Measurements from ENCODE around the gene CAMTA1.
"Not testable (repeated sequence)": the region's sequence is repeated elsewhere in the genome, so short reads cannot be mapped to it uniquely, and the experiment has no call there.

The CAMTA1 gene

DNA sequence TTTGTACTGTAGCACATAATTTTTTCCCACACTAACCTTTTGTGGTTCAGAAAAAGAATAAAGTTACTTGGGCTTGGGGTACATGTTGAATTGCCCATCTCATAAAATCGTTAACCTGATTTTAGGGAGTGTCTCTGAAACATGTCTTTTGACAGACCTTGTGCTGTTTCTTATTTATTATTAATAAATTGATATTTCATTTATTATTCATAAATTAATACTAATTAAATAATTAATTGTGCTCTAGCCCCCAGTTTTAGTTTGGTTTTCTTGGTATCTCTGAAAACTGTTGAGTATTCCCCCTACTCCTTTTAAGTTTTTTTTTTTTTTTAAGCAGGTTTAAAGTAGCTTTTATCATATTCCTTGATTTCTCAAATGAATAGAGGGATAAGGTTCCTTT lies 27.9 kb downstream of the CAMTA1 start:
- DNase-seq: no peak

DNA sequence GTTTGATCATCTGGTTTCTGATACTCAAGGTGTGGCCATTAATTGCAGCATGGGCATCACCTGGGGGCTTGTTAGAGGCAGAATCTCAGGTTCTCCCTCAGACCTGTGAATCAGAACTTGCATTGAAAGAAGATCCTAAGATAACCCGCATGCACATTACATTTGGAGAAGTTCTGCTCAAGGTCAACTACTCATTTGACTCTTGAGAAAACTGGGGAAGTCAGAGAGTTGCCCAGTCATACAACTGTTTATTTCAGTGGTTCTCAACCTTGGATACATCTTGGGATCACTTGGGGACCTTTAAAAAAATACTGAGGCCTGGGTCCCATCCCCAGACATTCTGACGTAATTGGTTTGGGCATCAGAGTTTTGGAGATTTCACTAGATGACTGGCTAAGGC lies 30.5 kb downstream of the CAMTA1 start:
- DNase-seq: no peak

DNA sequence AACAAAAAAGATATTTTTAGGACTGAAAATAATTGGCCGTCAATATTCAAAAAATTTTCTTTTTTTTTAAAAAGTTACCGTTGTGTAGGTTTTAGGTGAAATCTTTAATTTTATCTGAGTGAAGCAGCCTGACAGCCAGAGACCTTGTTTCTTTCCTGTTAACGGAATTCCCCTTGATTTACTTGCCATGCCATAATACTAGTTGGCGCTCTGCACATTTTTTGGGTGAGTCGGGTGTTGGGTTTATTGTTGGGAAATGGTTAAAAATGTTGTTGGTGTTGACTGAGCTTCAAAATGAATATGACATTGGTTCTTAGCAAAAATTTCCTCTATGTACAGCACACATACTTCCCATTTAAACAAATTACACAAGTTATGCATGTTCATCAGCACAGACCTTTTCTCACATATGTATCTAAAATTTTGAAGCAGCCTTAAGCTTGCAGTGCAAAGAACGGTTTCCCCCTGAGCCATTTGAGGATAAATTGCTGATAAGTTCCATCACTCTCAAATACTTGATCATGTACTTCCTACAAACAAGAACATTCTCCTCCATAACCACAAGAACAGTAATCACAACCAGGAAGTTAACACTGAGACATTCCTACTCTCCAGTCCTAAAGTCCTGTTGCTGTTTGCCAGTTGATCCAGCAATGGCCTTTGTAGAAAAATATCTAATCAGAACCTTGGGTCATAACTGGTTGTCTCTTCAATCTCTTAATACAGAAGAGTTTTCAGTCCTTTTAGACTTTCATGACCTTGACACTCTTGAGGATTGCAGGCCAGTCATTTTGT lies 34.2 kb downstream of the CAMTA1 start:
- no peak for DNase-seq

DNA sequence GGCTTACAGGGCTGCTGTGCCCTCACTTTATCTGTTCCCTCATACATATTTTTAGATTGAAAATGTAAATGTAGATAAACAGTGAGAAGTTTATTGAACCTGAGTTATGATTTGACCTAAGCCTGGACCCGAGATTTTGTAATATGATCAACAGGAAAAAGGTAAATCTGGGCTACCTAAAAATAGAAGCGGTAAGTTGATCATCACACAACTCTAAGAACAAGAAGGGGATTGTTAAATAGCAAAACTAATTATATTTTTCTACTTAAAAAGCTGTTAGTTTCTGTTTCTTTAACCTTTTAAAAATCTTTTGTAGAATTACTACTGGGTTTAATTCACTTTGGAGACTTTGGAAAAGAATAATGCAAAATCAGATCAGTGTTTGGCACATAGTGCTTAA lies 35.6 kb downstream of the CAMTA1 start:
- no peak for DNase-seq

DNA sequence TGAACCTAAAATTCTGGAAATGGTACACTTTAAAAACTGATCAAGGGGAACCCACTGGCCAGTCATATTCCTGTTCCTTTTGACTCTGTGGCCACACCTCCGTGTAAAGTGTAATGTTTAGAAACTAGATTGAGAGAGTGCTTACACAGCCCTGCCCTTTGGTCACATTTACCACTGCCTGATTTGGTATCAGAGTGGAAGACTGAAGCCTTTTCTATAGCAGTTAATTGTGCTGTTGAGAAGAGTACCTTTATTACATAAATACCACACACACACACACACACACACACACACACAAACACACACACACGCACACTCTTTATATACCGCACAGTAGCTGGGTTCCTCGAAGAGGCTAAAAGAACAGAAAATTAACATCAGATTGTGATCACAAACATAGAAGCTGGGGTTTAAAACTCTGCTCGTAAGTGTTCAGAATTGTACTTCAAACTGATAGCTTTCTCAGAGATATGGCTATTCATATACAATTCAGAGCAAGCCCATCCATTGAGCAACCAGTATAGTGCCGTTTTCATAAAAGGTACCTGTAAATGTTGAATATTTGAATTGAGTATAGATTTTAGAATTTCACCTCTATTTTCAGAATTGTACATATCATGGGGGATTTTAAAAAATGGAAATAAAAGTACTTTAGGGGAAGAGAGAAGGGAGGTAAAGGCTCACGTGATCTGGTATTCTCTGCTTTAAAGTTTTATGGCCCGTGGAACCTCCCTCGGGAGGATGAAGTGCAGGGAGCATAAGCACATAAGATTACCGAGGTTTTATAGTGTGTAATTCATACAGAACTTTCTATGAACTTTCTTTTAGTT lies 37.5 kb downstream of the CAMTA1 start:
- no peak for DNase-seq

DNA sequence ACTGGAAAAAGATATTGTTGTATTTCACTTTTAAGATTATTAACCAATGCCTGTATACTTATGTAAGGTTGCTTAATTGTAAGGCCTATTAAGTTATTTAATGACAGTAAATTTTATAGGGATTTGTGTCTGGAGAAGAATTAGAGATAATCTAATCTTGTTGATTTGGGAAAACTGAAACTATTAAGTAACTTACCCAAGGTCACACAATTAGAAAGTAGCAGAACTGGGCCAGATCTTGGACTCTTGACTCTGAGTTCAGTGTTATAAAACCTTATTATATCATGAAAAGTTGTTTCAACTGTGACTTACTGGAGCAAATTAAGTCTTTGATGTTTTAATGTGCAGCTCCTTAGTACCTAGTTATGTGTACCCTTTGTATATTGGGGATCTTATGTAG lies 38.5 kb downstream of the CAMTA1 start:
- no peak for DNase-seq

DNA sequence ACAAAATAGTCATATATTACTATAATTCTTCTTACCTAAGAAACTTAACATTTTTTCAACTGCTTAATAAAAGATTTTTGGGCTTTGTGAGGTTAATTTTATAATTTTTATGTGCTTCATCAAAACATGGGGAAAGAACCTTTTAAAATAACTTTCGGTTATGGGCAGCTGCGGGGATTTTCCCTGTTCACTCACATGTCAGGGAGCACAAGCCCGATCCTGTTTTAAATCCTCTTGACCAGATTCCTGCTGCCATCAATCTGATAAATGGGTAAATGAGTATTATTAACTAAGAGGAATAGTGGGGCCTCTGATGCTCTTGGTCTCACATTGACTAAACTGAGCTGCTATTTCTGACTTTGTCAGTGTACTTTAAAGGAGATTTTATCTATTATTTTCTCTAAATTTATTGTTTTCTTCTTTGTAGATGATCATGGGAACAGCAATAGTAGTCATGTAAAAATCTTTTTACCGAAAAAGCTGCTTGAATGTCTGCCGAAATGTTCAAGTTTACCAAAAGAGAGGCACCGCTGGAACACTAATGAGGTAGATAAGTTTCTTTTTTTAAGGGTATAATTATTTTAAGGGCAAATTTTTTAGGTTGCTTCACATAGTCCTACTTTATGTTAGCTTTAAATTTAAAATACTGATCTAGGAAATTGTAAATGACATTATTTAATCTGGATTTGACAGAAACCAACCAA lies 39.6 kb downstream of the CAMTA1 start:
- DNase-seq: no peak

DNA sequence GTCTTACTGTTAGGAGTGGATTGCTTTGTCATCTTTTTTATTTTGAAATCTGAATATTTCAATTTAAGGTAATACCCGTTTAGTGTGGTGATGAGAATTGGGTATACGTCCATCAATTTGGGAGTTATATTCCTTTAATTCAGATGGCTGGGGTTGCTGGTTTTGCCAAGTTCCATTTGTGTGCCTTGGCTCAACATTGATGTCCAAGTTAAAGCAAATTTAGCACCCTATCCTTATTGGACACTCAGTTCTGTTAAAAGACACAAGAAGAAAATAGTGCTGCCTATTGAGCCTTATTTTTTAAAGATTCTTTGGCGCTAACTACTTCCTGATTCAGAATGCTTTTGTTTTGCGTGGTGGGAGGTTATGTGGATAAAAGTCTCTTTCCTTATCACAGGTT lies 40.6 kb downstream of the CAMTA1 start:
- DNase-seq: no peak

DNA sequence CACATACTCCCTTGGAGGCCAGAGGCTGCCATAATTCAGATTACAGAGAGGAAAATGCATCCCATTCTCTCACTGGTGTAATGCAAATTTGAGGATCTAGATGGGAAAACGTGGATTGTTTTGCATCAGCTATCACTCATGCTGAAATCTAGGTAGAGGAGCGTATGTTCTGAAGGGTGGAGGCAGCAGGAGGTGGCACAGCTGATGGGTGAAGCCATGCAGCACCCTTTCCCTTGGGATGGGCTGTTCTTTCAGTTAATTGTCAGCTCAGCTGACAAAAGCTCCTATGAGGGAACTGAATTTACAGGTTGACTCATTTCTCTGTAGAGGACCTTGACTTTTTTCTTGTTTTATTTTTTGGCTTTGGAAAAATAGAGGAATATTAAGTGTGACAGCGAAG lies 41.8 kb downstream of the CAMTA1 start:
- no peak for DNase-seq

DNA sequence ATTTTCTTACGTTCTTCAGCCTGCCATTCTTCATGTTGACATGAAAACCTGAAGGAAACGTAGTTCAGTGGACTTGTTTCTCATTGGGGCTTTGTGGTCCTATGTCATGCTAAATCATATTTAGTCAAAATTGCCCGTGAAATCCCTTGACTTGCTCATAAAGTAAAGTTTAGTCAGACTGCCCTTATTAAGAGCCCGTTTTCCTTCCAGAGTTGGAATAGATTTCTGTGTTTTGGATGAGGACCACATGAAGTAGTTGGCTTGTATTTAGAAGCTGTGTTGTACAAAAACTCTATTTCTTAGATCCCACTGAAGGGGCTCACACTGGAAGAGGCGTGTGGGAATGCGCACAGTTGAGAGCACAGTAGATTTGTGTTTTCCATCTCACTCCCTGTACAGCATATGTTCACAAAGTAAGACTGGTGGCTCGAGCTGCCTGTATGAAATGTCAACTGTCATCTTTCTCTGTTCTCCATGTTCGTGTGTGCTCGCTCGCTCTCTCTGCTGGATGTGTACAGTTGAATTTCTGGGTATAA lies 42.4 kb downstream of the CAMTA1 start:
- DNase-seq: no peak

DNA sequence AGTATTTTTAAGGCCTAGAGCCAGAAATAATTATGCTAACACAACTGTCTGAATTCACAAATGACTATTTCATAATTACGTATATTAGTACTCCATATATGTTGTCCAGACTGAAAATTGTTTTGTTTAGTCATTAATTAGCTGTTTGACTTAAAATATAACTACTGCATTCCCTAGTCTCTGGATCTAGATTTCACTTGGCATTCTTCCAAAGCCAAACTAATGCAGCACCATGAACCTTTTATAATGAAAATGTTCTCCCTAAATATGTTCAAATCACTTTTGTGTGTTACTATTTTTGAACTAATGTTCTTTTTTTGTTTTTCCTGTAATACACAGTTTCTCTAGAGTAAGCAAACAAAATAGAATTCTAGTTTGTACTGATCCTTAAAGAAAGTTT lies 46.1 kb downstream of the CAMTA1 start:
- no peak for DNase-seq

DNA sequence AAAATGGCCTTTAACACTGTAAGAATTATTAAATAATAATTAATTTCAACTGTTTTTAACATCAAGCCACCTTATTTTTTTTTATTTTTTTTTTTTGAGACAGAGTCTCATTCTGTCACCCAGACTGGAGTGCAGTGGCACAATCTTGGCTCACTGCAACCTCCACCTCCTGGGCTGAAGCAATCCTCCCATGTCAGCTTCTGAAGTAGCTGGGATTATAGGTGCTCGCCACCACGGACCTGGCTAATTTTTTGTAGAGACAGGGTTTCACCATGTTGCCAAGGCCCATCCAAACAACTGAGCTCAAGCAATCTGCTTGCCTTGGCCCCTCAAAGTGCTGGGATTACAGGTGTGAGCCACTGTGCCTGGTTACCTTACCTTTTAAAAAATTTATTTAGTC lies 46.8 kb downstream of the CAMTA1 start:
- not testable (repeated sequence) for DNase-seq

DNA sequence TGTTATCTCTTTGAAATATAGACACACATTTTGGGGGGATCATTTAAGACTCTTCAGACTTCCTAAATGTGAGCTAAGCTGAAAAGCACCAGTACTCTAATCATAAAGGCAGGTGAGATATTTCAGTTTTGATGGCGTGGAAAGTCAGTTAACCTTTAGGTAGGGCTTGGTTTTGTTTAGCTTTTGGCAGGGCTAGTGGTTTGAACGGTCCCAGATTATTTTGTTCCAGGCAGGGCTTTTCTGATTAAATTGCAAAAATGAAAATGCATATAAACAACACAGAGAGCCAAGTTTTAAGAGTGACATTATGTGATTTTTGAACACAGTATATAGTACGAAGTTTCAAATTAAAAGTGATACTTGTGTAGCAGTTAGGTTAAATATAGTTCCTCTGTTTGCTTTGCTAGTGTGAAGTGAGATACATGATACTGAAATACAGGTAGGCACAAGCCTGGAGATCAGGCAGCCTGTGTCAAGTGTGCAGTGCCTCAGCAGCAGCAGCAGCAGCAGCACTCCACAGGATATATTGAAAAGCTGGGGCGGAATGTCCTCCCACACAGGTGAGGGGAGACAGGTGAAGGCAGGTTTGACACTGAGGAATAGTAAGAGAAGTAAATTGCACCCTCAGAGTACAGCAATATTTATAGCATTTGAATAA lies 47.4 kb downstream of the CAMTA1 start:
- no peak for DNase-seq

DNA sequence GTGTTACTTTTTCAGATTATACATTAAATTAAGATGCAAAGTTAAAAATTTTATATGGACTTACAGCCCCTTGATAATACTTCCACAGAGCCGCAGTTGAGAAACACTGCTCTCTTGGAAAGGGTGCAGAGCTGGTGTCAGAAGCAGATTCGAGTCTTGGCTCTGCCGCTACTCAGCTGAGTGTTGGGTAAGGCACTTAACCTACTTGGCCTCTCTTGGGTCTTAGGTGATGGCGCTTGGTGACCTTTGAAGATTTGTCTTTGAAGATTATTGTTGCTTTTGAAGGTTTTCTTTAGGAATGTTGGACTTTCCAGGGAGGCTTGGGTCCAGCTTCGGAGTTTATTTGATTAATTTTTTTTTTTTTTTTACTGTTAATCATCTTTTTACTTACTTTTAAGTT lies 48.5 kb downstream of the CAMTA1 start:
- DNase-seq: no peak

DNA sequence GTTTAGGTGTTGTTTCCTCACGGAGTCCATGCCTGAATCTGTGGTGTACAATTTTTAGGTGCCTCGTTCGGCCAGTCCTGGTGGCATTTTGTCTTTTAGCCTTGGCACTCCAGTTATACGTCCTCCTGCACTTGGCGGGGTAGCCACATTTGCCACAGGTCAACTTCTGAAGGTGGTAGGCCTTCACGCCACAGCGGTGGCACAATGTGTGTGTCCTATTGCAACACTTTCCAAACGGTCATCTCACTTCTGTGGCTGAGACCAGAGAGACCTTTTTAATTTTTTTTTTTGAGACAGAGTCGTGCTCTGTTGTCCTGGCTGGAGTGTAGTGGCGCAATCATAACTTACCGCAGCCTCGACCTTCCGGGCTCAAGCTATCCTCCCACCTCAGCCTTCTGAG lies 49.1 kb downstream of the CAMTA1 start:
- no peak for DNase-seq

DNA sequence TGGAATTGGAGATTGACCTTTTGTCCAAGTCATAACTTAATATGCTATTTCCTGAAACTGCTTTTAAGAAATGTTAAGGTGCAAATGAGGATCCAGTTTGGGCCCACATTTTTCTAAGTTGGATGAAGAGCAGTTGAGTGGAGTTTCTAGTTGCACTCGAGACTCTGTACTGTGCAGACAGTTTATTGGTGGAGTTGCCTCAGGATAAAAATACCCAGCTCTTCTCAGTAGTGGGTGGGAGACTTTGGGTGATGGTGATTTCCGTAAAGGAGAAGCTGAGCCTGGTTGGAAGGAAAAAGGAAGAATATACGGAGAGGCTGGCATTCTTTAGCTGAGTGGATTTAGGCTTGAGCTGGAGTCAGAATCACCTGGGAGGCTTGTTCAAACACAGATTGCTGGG lies 49.9 kb downstream of the CAMTA1 start:
- no peak for DNase-seq

DNA sequence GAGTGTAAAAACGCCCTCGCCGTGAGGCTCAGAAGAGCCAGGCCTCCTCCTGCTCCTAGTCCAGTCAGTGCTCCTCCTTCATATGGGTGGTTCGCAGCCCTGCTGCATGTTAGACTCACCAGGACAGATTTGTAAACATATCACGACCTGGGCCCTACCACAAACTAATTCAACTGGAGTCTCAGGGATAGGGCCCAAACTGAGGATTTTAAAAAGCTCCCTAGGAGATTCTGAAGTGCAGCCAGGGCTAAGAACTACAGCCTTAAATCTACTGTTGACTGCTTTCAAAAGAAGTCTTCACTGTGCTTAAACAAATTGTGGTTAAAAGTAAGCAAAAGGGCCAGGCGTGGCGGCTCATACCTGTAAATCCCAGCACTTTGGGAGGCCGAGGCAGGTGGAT lies 57.0 kb downstream of the CAMTA1 start:
- DNase-seq: no peak

DNA sequence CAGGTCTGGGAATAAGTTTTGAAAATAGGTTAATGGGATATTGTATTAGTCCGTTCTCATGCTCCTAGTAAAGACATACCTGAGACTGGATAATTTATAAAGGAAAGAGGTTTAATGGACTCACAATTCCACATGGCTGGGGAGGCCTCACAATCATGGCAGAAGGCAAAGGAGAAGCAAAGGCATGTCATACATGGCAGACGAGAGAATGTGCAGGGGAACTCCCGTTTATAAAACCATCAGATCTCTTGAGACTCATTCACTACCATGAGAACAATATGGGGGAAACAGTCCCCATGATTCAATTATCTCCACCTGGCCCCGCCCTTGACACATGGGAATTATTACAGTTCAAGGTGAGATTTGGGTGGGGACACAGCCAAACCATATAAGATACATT lies 60.5 kb downstream of the CAMTA1 start:
- DNase-seq: not testable (repeated sequence)

DNA sequence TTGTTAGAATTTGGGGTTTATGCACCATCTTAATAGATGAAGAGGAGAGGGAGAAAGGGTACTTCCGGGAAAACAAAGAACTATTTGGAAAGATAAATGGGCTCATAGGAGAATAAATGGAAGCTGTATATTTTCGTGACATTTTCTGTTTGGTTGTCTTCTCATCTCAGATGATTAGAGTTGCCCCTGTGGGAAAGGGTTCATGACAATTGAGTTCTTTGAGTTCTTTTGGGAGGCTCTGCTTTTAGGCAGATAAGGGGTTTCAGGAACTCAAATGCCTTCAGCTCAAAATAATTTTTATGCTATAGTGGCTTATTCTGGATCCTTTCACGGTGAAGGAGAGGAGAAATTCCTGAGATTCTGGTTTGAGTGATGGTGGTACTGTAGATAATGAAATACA lies 63.6 kb downstream of the CAMTA1 start:
- DNase-seq: no peak

DNA sequence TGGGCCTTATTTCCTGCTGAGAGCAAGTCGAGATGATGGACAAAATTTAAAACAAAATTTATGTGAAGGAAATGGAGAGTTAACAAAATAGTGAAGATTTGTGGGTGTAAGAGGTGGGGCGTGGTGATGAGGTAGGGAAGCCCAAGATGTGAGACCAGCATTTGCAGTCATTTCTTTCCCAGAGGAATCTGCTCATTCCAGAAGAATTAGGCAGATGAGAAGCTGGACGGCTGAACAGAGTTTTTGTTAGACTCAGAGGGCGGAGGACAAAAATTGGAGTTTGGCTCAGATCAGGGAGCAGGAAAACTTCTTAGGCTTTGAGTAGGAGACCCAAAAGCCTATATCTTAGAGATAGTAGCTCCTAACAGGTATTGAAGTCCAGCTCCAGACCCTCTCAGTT lies 65.3 kb downstream of the CAMTA1 start:
- no peak for DNase-seq

DNA sequence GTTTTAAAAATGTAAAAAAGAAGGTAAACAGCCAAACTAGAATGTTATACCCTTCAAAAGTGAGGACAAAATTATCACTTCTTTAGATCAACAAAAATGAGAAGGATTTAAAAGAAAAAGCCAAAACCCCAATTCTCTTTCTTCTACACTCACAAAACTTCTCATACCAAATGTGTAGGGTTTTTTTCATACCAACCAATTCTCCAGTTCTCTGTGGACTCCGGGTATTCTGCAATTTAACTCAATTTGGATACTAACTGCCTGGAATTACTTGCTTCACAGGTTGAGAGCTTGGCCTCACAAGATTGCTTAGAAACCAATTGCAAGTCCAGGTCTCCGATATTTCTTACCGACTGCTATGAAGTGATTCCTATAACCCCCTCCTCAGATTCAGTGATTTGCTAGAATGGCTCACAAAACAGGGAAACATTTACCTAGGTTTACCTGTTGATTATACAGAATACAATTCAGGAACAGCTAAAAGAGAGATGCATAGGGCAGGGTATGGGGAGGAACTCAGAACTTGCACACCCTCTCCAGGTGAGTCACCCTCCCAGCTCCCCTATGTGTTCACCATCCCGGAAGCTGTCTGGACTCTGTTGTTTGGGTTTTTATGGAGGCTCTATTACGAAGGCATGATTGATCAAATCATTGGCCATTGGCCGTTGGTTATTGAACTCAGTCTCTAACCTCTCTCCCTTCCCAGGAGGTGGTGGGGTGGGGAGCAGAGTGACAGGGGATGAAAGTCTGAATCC lies 67.1 kb downstream of the CAMTA1 start:
- no peak for DNase-seq

DNA sequence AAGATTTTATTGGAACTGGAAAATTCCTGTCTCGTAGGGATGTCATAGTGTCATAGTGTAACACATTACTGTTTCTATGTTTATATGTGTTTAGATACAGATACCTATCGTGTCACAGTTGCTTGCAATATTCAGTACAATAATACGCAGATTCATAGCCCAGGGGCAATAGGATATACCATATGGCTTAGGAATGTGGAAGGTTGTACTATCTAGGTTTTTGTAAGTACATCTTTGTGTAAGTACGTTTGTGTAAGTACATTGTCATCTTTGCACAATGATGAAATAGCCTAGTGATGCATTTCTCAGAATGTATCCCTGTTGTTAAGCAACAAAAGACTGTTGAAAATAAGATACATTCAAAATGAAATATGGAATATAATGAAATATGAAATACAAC lies 68.9 kb downstream of the CAMTA1 start:
- no peak for DNase-seq

Data from activated gamma-delta T cell (primary cell).